ENCODE measurements around the gene AMDHD2. TPM values are rescaled to one million over a fixed set of nuclear protein-coding genes. Genes with fewer than 3 reads are reported as not detected.

Gene AMDHD2
- total and polyA plus RNA-seq, 2 of the 13 experiments (the other 11 are each of a cell fraction or from before 2014, with no cell fraction given): 33.5 to 39.1 TPM

- TF ChIP-seq ZNF543 (CRISPR knock-in tag; IDR thresholded peaks at IDR 0.05) (no peak), FOXK2 (IDR thresholded peaks at IDR 0.05) (no peak), KAT8 (CRISPR knock-in tag; IDR thresholded peaks at IDR 0.05) (peak; percentile 68; the same call in 1 of the 2 replicates), POGZ (CRISPR knock-in tag; IDR thresholded peaks at IDR 0.05) (peak; percentile 62), LCORL (IDR thresholded peaks at IDR 0.05) (no peak), LCORL (CRISPR knock-in tag; IDR thresholded peaks at IDR 0.05) (peak; percentile 59; the same call in 1 of the 2 replicates), MTERF4 (CRISPR knock-in tag; IDR thresholded peaks at IDR 0.05) (peak; percentile 70; the same call in 1 of the 2 replicates), ZNF121 (CRISPR knock-in tag; IDR thresholded peaks at IDR 0.05) (peak; percentile 25; the same call in 1 of the 2 replicates), ZNF207 (IDR thresholded peaks at IDR 0.05; ENCODE audit: borderline replicate concordance) (no peak), HMG20B (CRISPR knock-in tag; conservative IDR thresholded peaks at IDR 0.05) (no peak), SIX4 (CRISPR knock-in tag; IDR thresholded peaks at IDR 0.05) (0 out of 2 replicates have a peak, but pooled peaks have one; percentile 15), HIVEP1 (CRISPR knock-in tag; IDR thresholded peaks at IDR 0.05) (peak; percentile 81), HOXA5 (CRISPR knock-in tag; IDR thresholded peaks at IDR 0.05) (peak; percentile 45; the same call in 1 of the 2 replicates), ARNT2 (CRISPR knock-in tag; IDR thresholded peaks at IDR 0.05; ENCODE audit: low read depth) (peak; percentile 86; the same call in 1 of the 2 replicates), ZBTB14 (CRISPR knock-in tag; IDR thresholded peaks at IDR 0.05) (peak; percentile 77), ZNF18 (CRISPR knock-in tag; IDR thresholded peaks at IDR 0.05; ENCODE audit: insufficient replicate concordance) (no peak), E2F1 (CRISPR knock-in tag; IDR thresholded peaks at IDR 0.05) (peak; percentile 84), MAX (IDR thresholded peaks at IDR 0.05) (peak; percentile 87), ZNF451 (CRISPR knock-in tag; IDR thresholded peaks at IDR 0.05) (peak; percentile 67; the same call in 1 of the 2 replicates), ZNF414 (CRISPR knock-in tag; IDR thresholded peaks at IDR 0.05) (0 out of 2 replicates have a peak, but pooled peaks have one; percentile 36), MED13 (CRISPR knock-in tag; IDR thresholded peaks at IDR 0.05) (no peak), SIN3A (IDR thresholded peaks at IDR 0.05; ENCODE audit: borderline replicate concordance, low read depth, low read length) (peak; percentile 65; the same call in 1 of the 2 replicates), ZSCAN9 (CRISPR knock-in tag; IDR thresholded peaks at IDR 0.05; ENCODE audit: borderline replicate concordance) (peak; percentile 21; the same call in 1 of the 2 replicates)
Measured at GRCh38 chr16:2531696-2532493, 11.7 kb downstream of the AMDHD2 start (continued).
